ENCODE results near the gene SLC29A4.

The SLC29A4 gene

GRCh38 chr7:5294169-5294987 is 11.6 kb downstream of the SLC29A4 start:
- TF ChIP-seq CTCF (IDR thresholded peaks at IDR 0.05) (no peak), ZFX (IDR thresholded peaks at IDR 0.05; ENCODE audit: borderline replicate concordance) (no peak)
- H3K27ac ChIP-seq = no peak overlapping the region

DNA sequence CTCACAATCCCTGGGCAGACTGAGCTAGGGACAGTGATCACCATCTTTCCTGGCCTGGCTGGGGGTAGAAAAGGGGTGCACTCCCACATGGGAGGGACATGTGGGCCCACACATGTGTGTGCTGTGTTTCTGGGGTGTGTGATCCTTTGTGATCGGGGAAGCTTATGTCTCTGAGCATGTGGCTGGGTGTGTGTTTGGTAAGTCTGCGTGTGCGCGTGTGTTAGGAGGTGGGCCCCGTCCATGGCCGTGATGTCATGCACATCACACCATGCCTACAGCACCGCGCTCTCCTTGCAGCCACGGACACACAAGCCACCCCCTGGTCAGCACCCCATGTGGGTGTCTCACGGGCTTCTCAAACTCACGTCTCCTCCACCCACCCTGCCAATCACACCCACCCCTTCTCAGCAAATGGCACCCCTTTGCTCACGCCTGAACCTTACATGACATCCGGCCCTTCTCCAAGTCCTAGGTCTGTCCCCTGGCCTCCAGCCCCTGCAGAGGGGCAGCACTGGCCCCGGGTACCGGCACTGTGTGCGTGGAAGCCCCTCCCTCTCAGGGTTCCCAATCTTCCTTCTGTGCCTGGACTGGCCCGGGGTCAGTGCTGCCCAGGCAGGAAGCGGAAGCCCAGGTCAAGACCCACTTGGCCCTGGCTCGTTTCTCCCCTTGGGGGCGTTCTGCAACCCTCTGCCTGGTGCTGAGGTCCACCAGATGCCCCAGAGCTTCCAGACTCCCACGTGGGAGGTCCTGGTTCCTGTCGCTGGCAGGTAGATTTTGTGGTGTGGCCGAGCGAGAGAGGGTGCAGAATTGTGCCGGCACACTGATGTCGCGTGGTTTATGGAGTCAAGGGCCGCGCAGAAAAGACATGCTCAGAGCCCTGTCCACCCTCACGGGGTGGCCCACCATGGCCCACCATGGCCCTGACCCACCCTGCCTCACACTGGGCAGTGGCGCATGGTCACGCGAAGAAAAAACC is 12.6 kb downstream of the SLC29A4 start:
- H3K27ac ChIP-seq = no peak overlapping the region
- TF ChIP-seq ZFX (IDR thresholded peaks at IDR 0.05; ENCODE audit: borderline replicate concordance) (no peak), CTCF (IDR thresholded peaks at IDR 0.05) (no peak)

GRCh38 chr7:5296015-5296610 is 13.4 kb downstream of the SLC29A4 start:
- H3K27ac ChIP-seq = no peak overlapping the region
- TF ChIP-seq CTCF (IDR thresholded peaks at IDR 0.05) = no peak
- no peak for TF ChIP-seq ZFX (IDR thresholded peaks at IDR 0.05; ENCODE audit: borderline replicate concordance)

- no peak for TF ChIP-seq CTCF (IDR thresholded peaks at IDR 0.05)
- TF ChIP-seq ZFX (IDR thresholded peaks at IDR 0.05; ENCODE audit: borderline replicate concordance) = no peak
- H3K27ac ChIP-seq = peak overlapping the region; percentile 22; the same call in 1 of the 2 replicates
Observed at GRCh38 chr7:5296611-5297226, 14.0 kb downstream of the SLC29A4 start.

- TF ChIP-seq CTCF (IDR thresholded peaks at IDR 0.05) (no peak), ZFX (IDR thresholded peaks at IDR 0.05; ENCODE audit: borderline replicate concordance) (no peak)
- H3K27ac ChIP-seq = no peak overlapping the region
Observed at GRCh38 chr7:5300366-5300765, 17.6 kb downstream of the SLC29A4 start.

- H3K27ac ChIP-seq = no peak overlapping the region
- TF ChIP-seq CTCF (IDR thresholded peaks at IDR 0.05) (no peak), ZFX (IDR thresholded peaks at IDR 0.05; ENCODE audit: borderline replicate concordance) (no peak)
Observed at GRCh38 chr7:5302577-5302976, 19.8 kb downstream of the SLC29A4 start.
